HEK293 (cell line): Measurements from ENCODE around the gene EYS.

Source experiments
- SP7 ChIP-seq: fragments of 450-650 bp; formaldehyde crosslinking; IDR thresholded peaks from 2 replicates; pipeline ENCODE4 v1.5.1; 2016; ENCODE audit warnings: missing biosample characterization, missing genetic modification characterization
- ZNF174 ChIP-seq: fragments of 450-650 bp; formaldehyde crosslinking; IDR thresholded peaks from 2 replicates; pipeline ENCODE4 v1.5.0; 2017; ENCODE audit warnings: missing biosample characterization, mild to moderate bottlenecking, missing genetic modification characterization
- TF ChIP-seq, protein P1 (sequence below): fragments of 450-650 bp; formaldehyde crosslinking; IDR thresholded peaks from 2 replicates; pipeline ENCODE4 v1.5.1; 2016; ENCODE audit warnings: missing biosample characterization, missing genetic modification characterization

DNA sequence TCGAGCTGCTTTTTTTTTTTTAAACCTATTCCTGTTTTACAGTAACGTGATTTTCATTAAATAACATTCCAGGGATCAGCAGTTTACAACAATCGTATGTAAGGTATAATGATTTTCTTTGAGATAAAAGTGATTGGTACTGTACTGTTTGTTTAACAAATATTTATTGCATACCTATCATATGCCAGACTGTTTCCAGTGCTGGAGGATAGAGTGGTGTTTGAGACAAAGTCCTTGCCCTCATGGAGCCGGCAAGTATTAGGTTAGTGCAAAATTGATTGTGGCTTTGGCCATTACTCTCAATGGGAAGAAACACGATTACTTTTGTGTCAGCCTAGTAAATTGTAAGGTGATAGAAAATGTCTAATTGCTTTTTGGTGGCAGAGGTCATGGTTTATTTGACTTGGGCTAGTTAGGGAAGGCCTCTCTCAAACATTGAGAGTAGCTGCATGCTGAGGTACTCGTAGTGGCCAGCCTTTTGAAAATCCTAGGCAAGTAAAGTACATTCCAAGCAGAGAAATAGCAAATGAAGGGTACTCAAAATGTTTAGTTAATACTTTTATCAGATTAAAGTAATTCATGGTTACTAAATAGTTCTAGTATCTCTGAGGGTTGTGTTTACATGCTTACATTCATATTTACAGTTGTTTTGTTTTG lies 2035.8 kb downstream of the EYS start:
- TF ChIP-seq ZNF174 (tag by site-specific recombination): no peak
- no peak for TF ChIP-seq SP7
- TF ChIP-seq, protein P1, sequence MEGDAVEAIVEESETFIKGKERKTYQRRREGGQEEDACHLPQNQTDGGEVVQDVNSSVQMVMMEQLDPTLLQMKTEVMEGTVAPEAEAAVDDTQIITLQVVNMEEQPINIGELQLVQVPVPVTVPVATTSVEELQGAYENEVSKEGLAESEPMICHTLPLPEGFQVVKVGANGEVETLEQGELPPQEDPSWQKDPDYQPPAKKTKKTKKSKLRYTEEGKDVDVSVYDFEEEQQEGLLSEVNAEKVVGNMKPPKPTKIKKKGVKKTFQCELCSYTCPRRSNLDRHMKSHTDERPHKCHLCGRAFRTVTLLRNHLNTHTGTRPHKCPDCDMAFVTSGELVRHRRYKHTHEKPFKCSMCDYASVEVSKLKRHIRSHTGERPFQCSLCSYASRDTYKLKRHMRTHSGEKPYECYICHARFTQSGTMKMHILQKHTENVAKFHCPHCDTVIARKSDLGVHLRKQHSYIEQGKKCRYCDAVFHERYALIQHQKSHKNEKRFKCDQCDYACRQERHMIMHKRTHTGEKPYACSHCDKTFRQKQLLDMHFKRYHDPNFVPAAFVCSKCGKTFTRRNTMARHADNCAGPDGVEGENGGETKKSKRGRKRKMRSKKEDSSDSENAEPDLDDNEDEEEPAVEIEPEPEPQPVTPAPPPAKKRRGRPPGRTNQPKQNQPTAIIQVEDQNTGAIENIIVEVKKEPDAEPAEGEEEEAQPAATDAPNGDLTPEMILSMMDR (tag by site-specific recombination): no peak
